HFFc6 (cell line): ENCODE results near the gene ZNF710. TPM values are rescaled to one million over a fixed set of nuclear protein-coding genes. Genes with fewer than 3 reads are reported as not detected.

Experiments
- DNase-seq: peaks from one replicate; pipeline ENCODE4 v3.0.0-alpha.2; 2018
- H3K27ac Mint-ChIP-seq: 2 replicates; pipeline ENCODE4 v1.8.0; 2020; ENCODE audit warnings: mild to moderate bottlenecking, mixed read lengths
- H3K27me3 Mint-ChIP-seq: 2 replicates; pipeline ENCODE4 v1.8.0; 2021; ENCODE audit warnings: mild to moderate bottlenecking, moderate library complexity, mixed read lengths; ENCODE audit not compliant: insufficient read depth
- H3K36me3 Mint-ChIP-seq: 2 replicates; pipeline ENCODE4 v1.8.0; 2021; ENCODE audit warnings: low read depth, mixed read lengths
- H3K4me1 Mint-ChIP-seq: 2 replicates; pipeline ENCODE4 v1.8.0; 2020; ENCODE audit warnings: low read depth, mixed read lengths
- H3K4me3 Mint-ChIP-seq: 2 replicates; pipeline ENCODE4 v1.8.0; 2020; ENCODE audit warnings: mild to moderate bottlenecking, moderate library complexity, mixed read lengths
- H3K9me3 Mint-ChIP-seq: 2 replicates; pipeline ENCODE4 v1.8.0; 2020; ENCODE audit warnings: mild to moderate bottlenecking, mixed read lengths
- CTCF ChIP-seq: fragments of 200-600 bp; sonication (generic); IDR thresholded peaks from 2 replicates; pipeline ENCODE4 v1.5.0; 2021; ENCODE audit warnings: antibody characterized with exemption, mild to moderate bottlenecking
- total RNA-seq, 6 experiments: library from RNA; stranded (reverse); fragmentation: NEBNext Ultra II Directional; extraction: Animal tissue kit (Norgen Biotek cat#: 25700); gene quantifications; 2 replicates in 1 of 6; 3 replicates in 5 of 6; pipeline ENCODE4 v1.2.3, GENCODE V29; 2021

The ZNF710 gene
- total RNA-seq, 6 experiments from 2014 or later: 17.6 to 23.3 (median 20.3) TPM

- DNase-seq: no peak
- H3K9me3 Mint-ChIP-seq: no peaks in the 10 kb centered on the region
- H3K27ac Mint-ChIP-seq: no peak overlapping the region
- no peaks in the 10 kb centered on the region for H3K4me1 Mint-ChIP-seq
- H3K27me3 Mint-ChIP-seq: no peaks in the 10 kb centered on the region; the same call in 1 of the 2 replicates
- no peak for TF ChIP-seq CTCF
- H3K36me3 Mint-ChIP-seq: peaks cover 3% of the 10 kb centered on the region; the same call in 1 of the 2 replicates
- H3K4me3 Mint-ChIP-seq: no peak overlapping the region
Measured at GRCh38 chr15:90072978-90073640, 72.0 kb downstream of the ZNF710 start.

- no peaks in the 10 kb centered on the region; the same call in 1 of the 2 replicates for H3K27me3 Mint-ChIP-seq
- peaks cover 3% of the 10 kb centered on the region; the same call in 1 of the 2 replicates for H3K36me3 Mint-ChIP-seq
- no peaks in the 10 kb centered on the region for H3K4me1 Mint-ChIP-seq
- H3K4me3 Mint-ChIP-seq: no peak overlapping the region
- no peak for DNase-seq
- H3K27ac Mint-ChIP-seq: no peak overlapping the region
- H3K9me3 Mint-ChIP-seq: no peaks in the 10 kb centered on the region
- TF ChIP-seq CTCF: no peak
Measured at GRCh38 chr15:90074023-90074422, 72.9 kb downstream of the ZNF710 start.

- H3K27me3 Mint-ChIP-seq: no peaks in the 10 kb centered on the region; the same call in 1 of the 2 replicates
- no peak for TF ChIP-seq CTCF
- H3K36me3 Mint-ChIP-seq: no peaks in the 10 kb centered on the region; the same call in 1 of the 2 replicates
- no peak overlapping the region for H3K27ac Mint-ChIP-seq
- H3K4me3 Mint-ChIP-seq: no peak overlapping the region
- no peak for DNase-seq
- no peaks in the 10 kb centered on the region for H3K9me3 Mint-ChIP-seq
- H3K4me1 Mint-ChIP-seq: no peaks in the 10 kb centered on the region
Measured at GRCh38 chr15:90074916-90075315, 73.8 kb downstream of the ZNF710 start.

GRCh38 chr15:90075420-90076289, 74.5 kb downstream of the ZNF710 start:
- no peaks in the 10 kb centered on the region for H3K9me3 Mint-ChIP-seq
- no peaks in the 10 kb centered on the region for H3K36me3 Mint-ChIP-seq
- no peaks in the 10 kb centered on the region; the same call in 1 of the 2 replicates for H3K27me3 Mint-ChIP-seq
- H3K4me3 Mint-ChIP-seq: no peak overlapping the region
- no peak overlapping the region for H3K27ac Mint-ChIP-seq
- no peak for DNase-seq
- H3K4me1 Mint-ChIP-seq: no peaks in the 10 kb centered on the region
- no peak for TF ChIP-seq CTCF

- no peaks in the 10 kb centered on the region for H3K9me3 Mint-ChIP-seq
- H3K4me1 Mint-ChIP-seq: no peaks in the 10 kb centered on the region
- no peak for DNase-seq
- H3K36me3 Mint-ChIP-seq: no peaks in the 10 kb centered on the region
- no peak for TF ChIP-seq CTCF
- H3K27ac Mint-ChIP-seq: no peak overlapping the region
- H3K27me3 Mint-ChIP-seq: no peaks in the 10 kb centered on the region; the same call in 1 of the 2 replicates
- H3K4me3 Mint-ChIP-seq: no peak overlapping the region
Measured at GRCh38 chr15:90076716-90077115, 75.6 kb downstream of the ZNF710 start.
